ENCODE results near the gene MAP3K13.
A peak's percentile ranks its signal among the peaks of the same experiment; 100 is the strongest.
"Not testable (repeated sequence)": the region's sequence is repeated elsewhere in the genome, so short reads cannot be mapped to it uniquely, and the experiment has no call there.

Gene MAP3K13

GRCh38 chr3:185381320-185382058, 18.6 kb downstream of the MAP3K13 start:
- H3K4me2 ChIP-seq, result peak overlapping the region in 1 of 11 experiments; percentile 10; a peak in 1 of 22 replicates

GRCh38 chr3:185382154-185382553, 19.2 kb downstream of the MAP3K13 start:
- H3K36me3 ChIP-seq, result no peaks in the 10 kb centered on the region
- no peaks in the 10 kb centered on the region for H3K27me3 ChIP-seq
- no peak for TF ChIP-seq Cebpa-rat (IDR thresholded peaks at IDR 0.05)
- H3K4me3 ChIP-seq, result no peak overlapping the region
- peaks cover 0 to 10% (median 0%) of the 10 kb centered on the region in 10 experiments; a peak in 7 of 20 replicates for H3K4me1 ChIP-seq
- H4K20me1 ChIP-seq, result no peaks in the 10 kb centered on the region
- H3K9me3 ChIP-seq (replicated peaks in 1 of 11), result no peaks in the 10 kb centered on the region; a peak in 1 of 22 replicates
- no peak overlapping the region for H3K4me2 ChIP-seq
- no peak overlapping the region for H3K27ac ChIP-seq
- no peak overlapping the region for H3K9ac ChIP-seq

More at GRCh38 chr3:185381320-185382058, 18.6 kb downstream of the MAP3K13 start:
- Histone ChIP-seq H3K9ac (no peak overlapping the region), H3K27me3 (no peaks in the 10 kb centered on the region), H3K36me3 (no peaks in the 10 kb centered on the region), H4K20me1 (no peaks in the 10 kb centered on the region), H3K27ac (no peak overlapping the region), H3K4me1 (peaks cover 0 to 7% (median 0%) of the 10 kb centered on the region in 10 experiments; a peak in 2 of 20 replicates), H3K9me3 (replicated peaks in 1 of 11) (no peaks in the 10 kb centered on the region; a peak in 1 of 22 replicates), H3K4me3 (no peak overlapping the region)
- TF ChIP-seq Cebpa-rat (IDR thresholded peaks at IDR 0.05), result no peak

GRCh38 chr3:185386515-185386914, 23.6 kb downstream of the MAP3K13 start:
- not testable (repeated sequence) for H3K27ac ChIP-seq; H3K4me3 ChIP-seq; H3K27me3 ChIP-seq; H3K9ac ChIP-seq; H3K4me2 ChIP-seq; H3K36me3 ChIP-seq; H4K20me1 ChIP-seq; H3K9me3 ChIP-seq (replicated peaks in 1 of 11)
- peaks cover 0 to 14% (median 3%) of the 10 kb centered on the region in 10 experiments; a peak in 9 of 20 replicates for H3K4me1 ChIP-seq

- H3K9ac ChIP-seq, result no peak overlapping the region
- TF ChIP-seq Cebpa-rat (IDR thresholded peaks at IDR 0.05), result no peak
- H3K9me3 ChIP-seq (replicated peaks in 1 of 11), result no peaks in the 10 kb centered on the region; a peak in 1 of 22 replicates
- no peak overlapping the region for H3K27ac ChIP-seq
- H3K27me3 ChIP-seq, result no peaks in the 10 kb centered on the region
- H3K4me3 ChIP-seq, result no peak overlapping the region
- peaks cover 0 to 14% (median 3%) of the 10 kb centered on the region in 10 experiments; a peak in 9 of 20 replicates for H3K4me1 ChIP-seq
- no peaks in the 10 kb centered on the region for H3K36me3 ChIP-seq
- H3K4me2 ChIP-seq, result peak overlapping the region in 4 of 11 experiments; percentile 10 to 33 (median 26); a peak in 4 of 22 replicates
- H4K20me1 ChIP-seq, result no peaks in the 10 kb centered on the region
Observed at GRCh38 chr3:185387646-185388045, 24.7 kb downstream of the MAP3K13 start.

- no peaks in the 10 kb centered on the region for H4K20me1 ChIP-seq
Observed at GRCh38 chr3:185393055-185393454, 30.1 kb downstream of the MAP3K13 start.

GRCh38 chr3:185397676-185398075, 34.7 kb downstream of the MAP3K13 start:
- Histone ChIP-seq H3K27ac (no peak overlapping the region), H3K4me3 (no peak overlapping the region), H4K20me1 (no peaks in the 10 kb centered on the region), H3K9ac (no peak overlapping the region), H3K4me2 (no peak overlapping the region), H3K27me3 (no peaks in the 10 kb centered on the region), H3K36me3 (no peaks in the 10 kb centered on the region), H3K9me3 (replicated peaks in 1 of 11) (no peaks in the 10 kb centered on the region), H3K4me1 (no peaks in the 10 kb centered on the region)
- no peak for TF ChIP-seq Cebpa-rat (IDR thresholded peaks at IDR 0.05)

More at GRCh38 chr3:185393055-185393454, 30.1 kb downstream of the MAP3K13 start:
- no peak overlapping the region for H3K9ac ChIP-seq
- no peaks in the 10 kb centered on the region for H3K36me3 ChIP-seq
- TF ChIP-seq Cebpa-rat (IDR thresholded peaks at IDR 0.05), result no peak
- H3K4me3 ChIP-seq, result no peak overlapping the region
- H3K4me2 ChIP-seq, result no peak overlapping the region
- H3K4me1 ChIP-seq, result peaks cover 0 to 1% (median 0%) of the 10 kb centered on the region in 10 experiments; a peak in 1 of 20 replicates
- H3K9me3 ChIP-seq (replicated peaks in 1 of 11), result no peaks in the 10 kb centered on the region
- H3K27ac ChIP-seq, result no peak overlapping the region
- no peaks in the 10 kb centered on the region for H3K27me3 ChIP-seq

GRCh38 chr3:185399737-185400667, 37.1 kb downstream of the MAP3K13 start:
- H3K9ac ChIP-seq, result no peak overlapping the region
- H3K27ac ChIP-seq, result no peak overlapping the region
- H3K9me3 ChIP-seq (replicated peaks in 1 of 11), result no peaks in the 10 kb centered on the region
- H3K4me2 ChIP-seq, result no peak overlapping the region
- no peak overlapping the region for H3K4me3 ChIP-seq
- no peaks in the 10 kb centered on the region for H3K36me3 ChIP-seq
- no peaks in the 10 kb centered on the region for H3K4me1 ChIP-seq
- no peak for TF ChIP-seq Cebpa-rat (IDR thresholded peaks at IDR 0.05)
- no peaks in the 10 kb centered on the region for H4K20me1 ChIP-seq
- no peaks in the 10 kb centered on the region for H3K27me3 ChIP-seq

- TF ChIP-seq Cebpa-rat (IDR thresholded peaks at IDR 0.05), result no peak
Observed at GRCh38 chr3:185400866-185401265, 37.9 kb downstream of the MAP3K13 start.

GRCh38 chr3:185401319-185401955, 38.5 kb downstream of the MAP3K13 start:
- Histone ChIP-seq H3K4me2 (no peak overlapping the region), H3K27me3 (no peaks in the 10 kb centered on the region), H4K20me1 (no peaks in the 10 kb centered on the region), H3K36me3 (no peaks in the 10 kb centered on the region), H3K27ac (no peak overlapping the region), H3K9me3 (replicated peaks in 1 of 11) (no peaks in the 10 kb centered on the region), H3K9ac (no peak overlapping the region), H3K4me3 (no peak overlapping the region), H3K4me1 (no peaks in the 10 kb centered on the region)
- TF ChIP-seq Cebpa-rat (IDR thresholded peaks at IDR 0.05), result no peak

More at GRCh38 chr3:185400866-185401265, 37.9 kb downstream of the MAP3K13 start:
- H3K27me3 ChIP-seq, result no peaks in the 10 kb centered on the region
- H3K4me2 ChIP-seq, result no peak overlapping the region
- no peak overlapping the region for H3K27ac ChIP-seq
- no peaks in the 10 kb centered on the region for H3K9me3 ChIP-seq (replicated peaks in 1 of 11)
- no peaks in the 10 kb centered on the region for H4K20me1 ChIP-seq
- H3K4me1 ChIP-seq, result no peaks in the 10 kb centered on the region
- H3K4me3 ChIP-seq, result no peak overlapping the region
- H3K36me3 ChIP-seq, result no peaks in the 10 kb centered on the region
- no peak overlapping the region for H3K9ac ChIP-seq

All from BLaER1 treated with 17β-estradiol and CSF1 and Interleukin-3, amounts not matched to agents 10 nM and 100 nM (cell line).